Measurements from ENCODE around the gene PPP2R2C. TPM values are rescaled to one million over a fixed set of nuclear protein-coding genes. Genes with fewer than 3 reads are reported as not detected.

The PPP2R2C gene
- total RNA-seq, 2 experiments from 2014 or later, result not detected

DNA sequence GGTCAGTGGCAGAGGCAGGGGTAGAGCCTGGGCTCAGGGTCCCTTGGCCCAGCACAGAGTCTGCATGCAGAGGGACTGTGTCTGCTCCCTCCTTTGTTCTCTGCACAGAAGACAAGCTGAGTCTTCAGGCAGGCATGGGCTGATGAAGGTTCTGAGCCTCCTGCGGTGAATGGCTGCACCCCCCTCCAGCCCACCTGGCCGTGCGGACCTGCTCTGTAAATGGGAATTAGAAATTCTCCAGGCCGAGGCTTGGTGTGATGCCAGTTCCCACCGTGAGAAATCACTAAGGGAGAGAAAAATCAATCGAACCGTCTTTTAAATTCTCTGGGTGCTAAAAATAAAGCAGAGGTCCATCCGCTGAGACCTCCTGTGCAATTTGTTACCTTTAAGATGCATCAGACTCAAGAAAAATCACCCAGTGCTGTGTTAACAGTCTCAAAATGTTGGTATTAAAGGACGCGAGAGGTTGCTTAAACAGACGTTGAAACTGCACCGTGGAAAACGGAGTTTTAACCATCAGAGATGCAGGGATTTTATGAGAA lies 106.8 kb downstream of the PPP2R2C start:
- TF ChIP-seq, protein P1, sequence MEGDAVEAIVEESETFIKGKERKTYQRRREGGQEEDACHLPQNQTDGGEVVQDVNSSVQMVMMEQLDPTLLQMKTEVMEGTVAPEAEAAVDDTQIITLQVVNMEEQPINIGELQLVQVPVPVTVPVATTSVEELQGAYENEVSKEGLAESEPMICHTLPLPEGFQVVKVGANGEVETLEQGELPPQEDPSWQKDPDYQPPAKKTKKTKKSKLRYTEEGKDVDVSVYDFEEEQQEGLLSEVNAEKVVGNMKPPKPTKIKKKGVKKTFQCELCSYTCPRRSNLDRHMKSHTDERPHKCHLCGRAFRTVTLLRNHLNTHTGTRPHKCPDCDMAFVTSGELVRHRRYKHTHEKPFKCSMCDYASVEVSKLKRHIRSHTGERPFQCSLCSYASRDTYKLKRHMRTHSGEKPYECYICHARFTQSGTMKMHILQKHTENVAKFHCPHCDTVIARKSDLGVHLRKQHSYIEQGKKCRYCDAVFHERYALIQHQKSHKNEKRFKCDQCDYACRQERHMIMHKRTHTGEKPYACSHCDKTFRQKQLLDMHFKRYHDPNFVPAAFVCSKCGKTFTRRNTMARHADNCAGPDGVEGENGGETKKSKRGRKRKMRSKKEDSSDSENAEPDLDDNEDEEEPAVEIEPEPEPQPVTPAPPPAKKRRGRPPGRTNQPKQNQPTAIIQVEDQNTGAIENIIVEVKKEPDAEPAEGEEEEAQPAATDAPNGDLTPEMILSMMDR (conservative IDR thresholded peaks at IDR 0.05; ENCODE audit: low read length), result no peak
- TF ChIP-seq EZH2phosphoT487 (IDR thresholded peaks at IDR 0.05; ENCODE audit: borderline replicate concordance, low read depth, low read length), result no peak
- no peaks in the 10 kb centered on the region for H3K36me3 ChIP-seq (ENCODE audit: insufficient read depth, low read length)
- no peak overlapping the region for H2AFZ ChIP-seq (ENCODE audit: low read length)
- H3K79me2 ChIP-seq (ENCODE audit: insufficient read depth, low read depth, low read length), result no peaks in the 10 kb centered on the region
- no peak overlapping the region for H3K4me2 ChIP-seq (ENCODE audit: low read length)
- no TSS peak for BruUV-seq (replicated peaks)
- H3K9me3 ChIP-seq (ENCODE audit: low read length), result no peaks in the 10 kb centered on the region
- no peaks in the 10 kb centered on the region for H3K9me2 ChIP-seq (ENCODE audit: insufficient read depth, low read length)
- POLR2A ChIA-PET, result interaction anchor here (0.6 kb wide), 1 partner anchor 8 kb away, joined by 3 read pairs; no protein-coding TSS in a partner anchor
- intact Hi-C loops (cut with micrococcal nuclease; ENCODE audit: unreplicated experiment), result no loop called here
- H3K4me3 ChIP-seq (ENCODE audit: low read depth, low read length, poor library complexity, severe bottlenecking), result no peak overlapping the region
- no peaks in the 10 kb centered on the region for H3K4me1 ChIP-seq (ENCODE audit: insufficient read depth, low read length, poor library complexity, severe bottlenecking)
- CTCF ChIA-PET (ENCODE audit: unreplicated experiment), result no interaction called here
- no peaks in the 10 kb centered on the region for H4K20me1 ChIP-seq (ENCODE audit: insufficient read depth, low read length)
- H3K27ac ChIP-seq (ENCODE audit: low read depth, low read length, poor library complexity, severe bottlenecking), result no peak overlapping the region
- no peak for DNase-seq (ENCODE audit: low spot score)

DNA sequence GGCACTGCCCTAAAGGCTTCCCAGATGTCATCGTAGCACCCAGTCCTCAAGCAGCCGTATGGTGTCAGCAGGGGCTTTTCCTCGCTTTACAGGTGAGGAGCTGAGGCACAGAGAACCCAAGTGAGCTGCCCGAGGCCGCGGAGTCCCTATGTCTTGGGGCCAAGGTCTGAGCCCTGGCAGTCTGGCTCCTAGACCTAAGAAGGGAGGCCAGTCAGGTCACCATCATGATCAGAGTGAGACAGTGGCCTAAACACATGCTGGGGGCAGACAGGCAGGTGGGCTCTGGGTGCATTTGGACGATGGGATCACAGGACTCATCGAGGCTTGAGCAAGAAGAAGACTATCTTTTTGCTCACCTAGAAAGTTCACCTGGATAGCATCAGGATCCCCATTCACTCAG lies 107.8 kb downstream of the PPP2R2C start:
- intact Hi-C loops (cut with micrococcal nuclease; ENCODE audit: unreplicated experiment), result no loop called here
- H3K79me2 ChIP-seq (ENCODE audit: insufficient read depth, low read depth, low read length), result no peaks in the 10 kb centered on the region
- H3K4me1 ChIP-seq (ENCODE audit: insufficient read depth, low read length, poor library complexity, severe bottlenecking), result no peaks in the 10 kb centered on the region
- TF ChIP-seq, protein P1 (conservative IDR thresholded peaks at IDR 0.05; ENCODE audit: low read length), result no peak
- TF ChIP-seq EZH2phosphoT487 (IDR thresholded peaks at IDR 0.05; ENCODE audit: borderline replicate concordance, low read depth, low read length), result no peak
- ChIA-PET POLR2A (no interaction called here), CTCF (ENCODE audit: unreplicated experiment) (interaction anchor here (0.6 kb wide), 1 partner anchor 37 kb away, joined by 7 read pairs; no protein-coding TSS in a partner anchor)
- no peaks in the 10 kb centered on the region for H3K36me3 ChIP-seq (ENCODE audit: insufficient read depth, low read length)
- no TSS peak for BruUV-seq (replicated peaks)
- H3K4me2 ChIP-seq (ENCODE audit: low read length), result no peak overlapping the region
- H3K4me3 ChIP-seq (ENCODE audit: low read depth, low read length, poor library complexity, severe bottlenecking), result no peak overlapping the region
- H4K20me1 ChIP-seq (ENCODE audit: insufficient read depth, low read length), result no peaks in the 10 kb centered on the region
- no peaks in the 10 kb centered on the region for H3K9me2 ChIP-seq (ENCODE audit: insufficient read depth, low read length)
- H3K9me3 ChIP-seq (ENCODE audit: low read length), result no peaks in the 10 kb centered on the region
- DNase-seq (ENCODE audit: low spot score), result no peak
- no peak overlapping the region for H3K27ac ChIP-seq (ENCODE audit: low read depth, low read length, poor library complexity, severe bottlenecking)
- no peak overlapping the region for H2AFZ ChIP-seq (ENCODE audit: low read length)

DNA sequence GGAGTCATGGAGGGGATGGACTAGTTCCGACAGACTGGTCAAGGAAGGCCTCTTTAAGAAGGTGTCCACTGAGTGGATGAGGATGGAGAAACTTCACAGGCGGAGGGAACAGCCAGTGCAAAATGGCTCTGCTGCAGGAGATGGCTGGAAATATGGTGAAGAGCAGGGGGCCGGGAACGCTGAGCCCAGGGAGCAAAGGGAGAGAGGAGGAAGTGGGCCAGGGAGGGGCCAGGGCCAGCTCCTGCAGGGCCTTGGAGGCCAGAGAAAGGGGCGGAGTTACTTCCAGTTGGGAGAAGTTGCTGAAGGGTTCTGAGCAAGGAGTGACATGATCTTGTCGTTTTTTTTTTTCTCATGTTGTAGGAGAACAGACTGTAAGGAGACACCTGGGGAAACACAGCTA lies 108.3 kb downstream of the PPP2R2C start:
- TF ChIP-seq, protein P1 (conservative IDR thresholded peaks at IDR 0.05; ENCODE audit: low read length), result no peak
- no peak for TF ChIP-seq EZH2phosphoT487 (IDR thresholded peaks at IDR 0.05; ENCODE audit: borderline replicate concordance, low read depth, low read length)
- Histone ChIP-seq H3K36me3 (ENCODE audit: insufficient read depth, low read length) (no peaks in the 10 kb centered on the region), H4K20me1 (ENCODE audit: insufficient read depth, low read length) (no peaks in the 10 kb centered on the region), H2AFZ (ENCODE audit: low read length) (no peak overlapping the region), H3K9me2 (ENCODE audit: insufficient read depth, low read length) (no peaks in the 10 kb centered on the region), H3K9me3 (ENCODE audit: low read length) (no peaks in the 10 kb centered on the region), H3K79me2 (ENCODE audit: insufficient read depth, low read depth, low read length) (no peaks in the 10 kb centered on the region), H3K4me2 (ENCODE audit: low read length) (no peak overlapping the region), H3K4me1 (ENCODE audit: insufficient read depth, low read length, poor library complexity, severe bottlenecking) (no peaks in the 10 kb centered on the region), H3K27ac (ENCODE audit: low read depth, low read length, poor library complexity, severe bottlenecking) (no peak overlapping the region), H3K4me3 (ENCODE audit: low read depth, low read length, poor library complexity, severe bottlenecking) (no peak overlapping the region)
- intact Hi-C loops (cut with micrococcal nuclease; ENCODE audit: unreplicated experiment), result no loop called here
- no TSS peak for BruUV-seq (replicated peaks)
- CTCF ChIA-PET (ENCODE audit: unreplicated experiment), result interaction anchor here (0.6 kb wide), 1 partner anchor 38 kb away, joined by 7 read pairs; no protein-coding TSS in a partner anchor
- no peak for DNase-seq (ENCODE audit: low spot score)
- POLR2A ChIA-PET, result no interaction called here

Data from OCI-LY7 (cell line).